GM12878 (cell line): ENCODE results near the gene MAP3K7CL.

ENCODE experiments used
- EZH2 ChIP-seq: IDR thresholded peaks from 2 replicates; pipeline ENCODE4 v1.6.1; 2012; ENCODE audit warnings: low read depth, mild to moderate bottlenecking, control low read depth, inconsistent platforms, low read length, borderline replicate concordance; ENCODE audit not compliant: control insufficient read depth
- FOS ChIP-seq: IDR thresholded peaks from 3 replicates; pipeline ENCODE4 v1.6.1; 2011; ENCODE audit warnings: borderline replicate concordance; ENCODE audit not compliant: insufficient read length; ENCODE audit errors: extremely low read depth
- HDAC6 ChIP-seq: fragments of 200-600 bp; sonication (generic); IDR thresholded peaks from one replicate; pipeline ENCODE4 v1.8.0; 2017; ENCODE audit warnings: antibody characterized with exemption; ENCODE audit not compliant: unreplicated experiment
- KDM1A ChIP-seq: fragments of 200-600 bp; sonication (generic); IDR thresholded peaks from 2 replicates; pipeline ENCODE4 v1.6.1; 2016; ENCODE audit warnings: borderline replicate concordance
- POLR2A ChIP-seq: IDR thresholded peaks from 2 replicates; pipeline ENCODE4 v1.6.1; 2011; ENCODE audit warnings: low read depth, mild to moderate bottlenecking, low read length
- TF ChIP-seq, protein P1 (sequence below): IDR thresholded peaks from 2 replicates; pipeline ENCODE4 v1.6.1; 2012; ENCODE audit warnings: low read depth, low read length, improper control_type of control experiment
- TF ChIP-seq, protein P2 (sequence below), 3 experiments: IDR thresholded peaks in 2 of 3; conservative IDR thresholded peaks in 1 of 3; 2 replicates each; pipeline ENCODE4 v1.5.1; 2011; ENCODE audit warnings: low read depth in 3 of 3, low read length in 3 of 3, mild to moderate bottlenecking in 3 of 3, control low read depth in 2 of 3, moderate library complexity in 2 of 3, inconsistent platforms in 1 of 3, mixed read lengths in 1 of 3; ENCODE audit not compliant: control insufficient read depth in 2 of 3, insufficient read depth in 1 of 3; ENCODE audit errors: extremely low read depth in 1 of 3
- TF ChIP-seq, protein P3 (sequence below): IDR thresholded peaks from 2 replicates; pipeline ENCODE4 v1.6.1; 2011; ENCODE audit warnings: mild to moderate bottlenecking, low read depth, low read length, moderate library complexity; ENCODE audit not compliant: insufficient replicate concordance
- TF ChIP-seq, protein P4 (sequence below): fragments of 450-650 bp; IDR thresholded peaks from 2 replicates; pipeline ENCODE4 v1.6.1; 2016; ENCODE audit warnings: mild to moderate bottlenecking, moderate library complexity, borderline replicate concordance

DNA sequence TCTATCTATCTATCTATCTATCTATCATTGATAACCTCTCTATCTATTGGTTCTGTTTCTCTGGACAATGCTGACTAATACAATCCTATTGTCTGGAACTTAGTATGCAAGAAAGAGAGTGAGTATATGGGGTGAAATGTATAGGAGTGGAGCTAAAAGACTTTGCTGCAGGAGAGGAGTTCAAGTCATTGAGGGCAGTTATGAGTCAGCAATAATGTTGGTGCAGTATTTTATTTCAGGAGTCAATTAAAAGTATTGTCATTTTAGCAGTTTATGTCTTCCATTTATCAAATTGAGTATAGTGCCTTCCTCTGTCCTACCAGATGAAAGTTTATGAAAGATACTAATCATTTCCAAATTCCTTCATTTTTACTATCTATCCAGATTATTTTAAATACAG, 55.8 kb downstream of the MAP3K7CL start:
- no peak for TF ChIP-seq KDM1A
- TF ChIP-seq, protein P1, sequence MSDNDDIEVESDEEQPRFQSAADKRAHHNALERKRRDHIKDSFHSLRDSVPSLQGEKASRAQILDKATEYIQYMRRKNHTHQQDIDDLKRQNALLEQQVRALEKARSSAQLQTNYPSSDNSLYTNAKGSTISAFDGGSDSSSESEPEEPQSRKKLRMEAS: no peak
- TF ChIP-seq, protein P2, sequence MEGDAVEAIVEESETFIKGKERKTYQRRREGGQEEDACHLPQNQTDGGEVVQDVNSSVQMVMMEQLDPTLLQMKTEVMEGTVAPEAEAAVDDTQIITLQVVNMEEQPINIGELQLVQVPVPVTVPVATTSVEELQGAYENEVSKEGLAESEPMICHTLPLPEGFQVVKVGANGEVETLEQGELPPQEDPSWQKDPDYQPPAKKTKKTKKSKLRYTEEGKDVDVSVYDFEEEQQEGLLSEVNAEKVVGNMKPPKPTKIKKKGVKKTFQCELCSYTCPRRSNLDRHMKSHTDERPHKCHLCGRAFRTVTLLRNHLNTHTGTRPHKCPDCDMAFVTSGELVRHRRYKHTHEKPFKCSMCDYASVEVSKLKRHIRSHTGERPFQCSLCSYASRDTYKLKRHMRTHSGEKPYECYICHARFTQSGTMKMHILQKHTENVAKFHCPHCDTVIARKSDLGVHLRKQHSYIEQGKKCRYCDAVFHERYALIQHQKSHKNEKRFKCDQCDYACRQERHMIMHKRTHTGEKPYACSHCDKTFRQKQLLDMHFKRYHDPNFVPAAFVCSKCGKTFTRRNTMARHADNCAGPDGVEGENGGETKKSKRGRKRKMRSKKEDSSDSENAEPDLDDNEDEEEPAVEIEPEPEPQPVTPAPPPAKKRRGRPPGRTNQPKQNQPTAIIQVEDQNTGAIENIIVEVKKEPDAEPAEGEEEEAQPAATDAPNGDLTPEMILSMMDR (IDR thresholded peaks at IDR 0.05 in 2 of 3, conservative IDR thresholded peaks at IDR 0.05 in 1 of 3; ENCODE audit: control insufficient read depth in 2 of 3, extremely low read depth in 1 of 3, insufficient read depth in 1 of 3, low read depth in 3 of 3, low read length in 3 of 3): no peak
- TF ChIP-seq FOS: no peak
- TF ChIP-seq EZH2: no peak
- TF ChIP-seq HDAC6: no peak
- no peak for TF ChIP-seq POLR2A
- TF ChIP-seq, protein P3, sequence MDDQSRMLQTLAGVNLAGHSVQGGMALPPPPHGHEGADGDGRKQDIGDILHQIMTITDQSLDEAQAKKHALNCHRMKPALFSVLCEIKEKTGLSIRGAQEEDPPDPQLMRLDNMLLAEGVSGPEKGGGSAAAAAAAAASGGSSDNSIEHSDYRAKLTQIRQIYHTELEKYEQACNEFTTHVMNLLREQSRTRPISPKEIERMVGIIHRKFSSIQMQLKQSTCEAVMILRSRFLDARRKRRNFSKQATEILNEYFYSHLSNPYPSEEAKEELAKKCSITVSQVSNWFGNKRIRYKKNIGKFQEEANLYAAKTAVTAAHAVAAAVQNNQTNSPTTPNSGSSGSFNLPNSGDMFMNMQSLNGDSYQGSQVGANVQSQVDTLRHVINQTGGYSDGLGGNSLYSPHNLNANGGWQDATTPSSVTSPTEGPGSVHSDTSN: no peak
- TF ChIP-seq, protein P4, sequence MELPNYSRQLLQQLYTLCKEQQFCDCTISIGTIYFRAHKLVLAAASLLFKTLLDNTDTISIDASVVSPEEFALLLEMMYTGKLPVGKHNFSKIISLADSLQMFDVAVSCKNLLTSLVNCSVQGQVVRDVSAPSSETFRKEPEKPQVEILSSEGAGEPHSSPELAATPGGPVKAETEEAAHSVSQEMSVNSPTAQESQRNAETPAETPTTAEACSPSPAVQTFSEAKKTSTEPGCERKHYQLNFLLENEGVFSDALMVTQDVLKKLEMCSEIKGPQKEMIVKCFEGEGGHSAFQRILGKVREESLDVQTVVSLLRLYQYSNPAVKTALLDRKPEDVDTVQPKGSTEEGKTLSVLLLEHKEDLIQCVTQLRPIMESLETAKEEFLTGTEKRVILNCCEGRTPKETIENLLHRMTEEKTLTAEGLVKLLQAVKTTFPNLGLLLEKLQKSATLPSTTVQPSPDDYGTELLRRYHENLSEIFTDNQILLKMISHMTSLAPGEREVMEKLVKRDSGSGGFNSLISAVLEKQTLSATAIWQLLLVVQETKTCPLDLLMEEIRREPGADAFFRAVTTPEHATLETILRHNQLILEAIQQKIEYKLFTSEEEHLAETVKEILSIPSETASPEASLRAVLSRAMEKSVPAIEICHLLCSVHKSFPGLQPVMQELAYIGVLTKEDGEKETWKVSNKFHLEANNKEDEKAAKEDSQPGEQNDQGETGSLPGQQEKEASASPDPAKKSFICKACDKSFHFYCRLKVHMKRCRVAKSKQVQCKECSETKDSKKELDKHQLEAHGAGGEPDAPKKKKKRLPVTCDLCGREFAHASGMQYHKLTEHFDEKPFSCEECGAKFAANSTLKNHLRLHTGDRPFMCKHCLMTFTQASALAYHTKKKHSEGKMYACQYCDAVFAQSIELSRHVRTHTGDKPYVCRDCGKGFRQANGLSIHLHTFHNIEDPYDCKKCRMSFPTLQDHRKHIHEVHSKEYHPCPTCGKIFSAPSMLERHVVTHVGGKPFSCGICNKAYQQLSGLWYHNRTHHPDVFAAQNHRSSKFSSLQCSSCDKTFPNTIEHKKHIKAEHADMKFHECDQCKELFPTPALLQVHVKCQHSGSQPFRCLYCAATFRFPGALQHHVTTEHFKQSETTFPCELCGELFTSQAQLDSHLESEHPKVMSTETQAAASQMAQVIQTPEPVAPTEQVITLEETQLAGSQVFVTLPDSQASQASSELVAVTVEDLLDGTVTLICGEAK: no peak
